Renal pelvis (tissue), 12 donors: Measurements from ENCODE around the gene CAMSAP2. TPM values are rescaled to one million over a fixed set of nuclear protein-coding genes. Genes with fewer than 3 reads are reported as not detected.

Experiments
- DNase-seq: peaks from one replicate; pipeline ENCODE4 v3.0.0-alpha.2; 2013
- long read RNA-seq, 16 experiments: transcript quantifications; one replicate each; lab custom pipeline, GENCODE V29; 2026
- polyA plus RNA-seq, 3 donors: library from polyadenylated mRNA; unstranded; fragments of 120-200 nt; gene quantifications; one replicate each; pipeline ENCODE4 v1.2.1, GENCODE V29; 2013; ENCODE audit not compliant: insufficient read length in 3 of 3

The CAMSAP2 gene, protein sequence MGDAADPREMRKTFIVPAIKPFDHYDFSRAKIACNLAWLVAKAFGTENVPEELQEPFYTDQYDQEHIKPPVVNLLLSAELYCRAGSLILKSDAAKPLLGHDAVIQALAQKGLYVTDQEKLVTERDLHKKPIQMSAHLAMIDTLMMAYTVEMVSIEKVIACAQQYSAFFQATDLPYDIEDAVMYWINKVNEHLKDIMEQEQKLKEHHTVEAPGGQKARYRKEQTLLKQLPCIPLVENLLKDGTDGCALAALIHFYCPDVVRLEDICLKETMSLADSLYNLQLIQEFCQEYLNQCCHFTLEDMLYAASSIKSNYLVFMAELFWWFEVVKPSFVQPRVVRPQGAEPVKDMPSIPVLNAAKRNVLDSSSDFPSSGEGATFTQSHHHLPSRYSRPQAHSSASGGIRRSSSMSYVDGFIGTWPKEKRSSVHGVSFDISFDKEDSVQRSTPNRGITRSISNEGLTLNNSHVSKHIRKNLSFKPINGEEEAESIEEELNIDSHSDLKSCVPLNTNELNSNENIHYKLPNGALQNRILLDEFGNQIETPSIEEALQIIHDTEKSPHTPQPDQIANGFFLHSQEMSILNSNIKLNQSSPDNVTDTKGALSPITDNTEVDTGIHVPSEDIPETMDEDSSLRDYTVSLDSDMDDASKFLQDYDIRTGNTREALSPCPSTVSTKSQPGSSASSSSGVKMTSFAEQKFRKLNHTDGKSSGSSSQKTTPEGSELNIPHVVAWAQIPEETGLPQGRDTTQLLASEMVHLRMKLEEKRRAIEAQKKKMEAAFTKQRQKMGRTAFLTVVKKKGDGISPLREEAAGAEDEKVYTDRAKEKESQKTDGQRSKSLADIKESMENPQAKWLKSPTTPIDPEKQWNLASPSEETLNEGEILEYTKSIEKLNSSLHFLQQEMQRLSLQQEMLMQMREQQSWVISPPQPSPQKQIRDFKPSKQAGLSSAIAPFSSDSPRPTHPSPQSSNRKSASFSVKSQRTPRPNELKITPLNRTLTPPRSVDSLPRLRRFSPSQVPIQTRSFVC (N-terminal part only)
- 10 to 100 TPM; 33.9 to 39.5 (median 36.0) TPM for polyA plus RNA-seq
- long read RNA-seq, donor 1: 0 reads
- long read RNA-seq, donor 2: 0 reads
- long read RNA-seq, donor 3: 0 reads
- long read RNA-seq, donor 4, full-length matches to known transcripts: 1 of 1 reads
- long read RNA-seq, donor 4, partial matches to known transcripts: 0 of 1 reads
- long read RNA-seq, donor 4, other reads (novel, unspliced or antisense): 0 of 1 reads
- long read RNA-seq, donor 5: 0 reads
- long read RNA-seq, donor 6: 0 reads
- long read RNA-seq, donor 7, full-length matches to known transcripts: 1 of 1 reads
- long read RNA-seq, donor 7, partial matches to known transcripts: 0 of 1 reads
- long read RNA-seq, donor 7, other reads (novel, unspliced or antisense): 0 of 1 reads
- long read RNA-seq, donor 8, partial matches to known transcripts: 6 of 6 reads
- long read RNA-seq, donor 8, other reads (novel, unspliced or antisense): 0 of 6 reads
- long read RNA-seq, donor 9, partial matches to known transcripts: 0 of 1 reads
- long read RNA-seq, donor 9, other reads (novel, unspliced or antisense): 0 of 1 reads
- long read RNA-seq, donor 10: 0 reads
- long read RNA-seq, donor 11: 0 reads
- long read RNA-seq, donor 12: 0 reads
- long read RNA-seq, donor 13: 0 reads
- long read RNA-seq, donor 14: 0 reads
- long read RNA-seq, donor 15: 0 reads
- long read RNA-seq, donor 16, full-length matches to known transcripts: 1 of 1 reads
- long read RNA-seq, donor 16, partial matches to known transcripts: 0 of 1 reads
- long read RNA-seq, donor 16, other reads (novel, unspliced or antisense): 0 of 1 reads

- peak; percentile 94 for DNase-seq
These were observed at the start of gene CAMSAP2 for GRCh38 chr1:200738327-200738948. CAMSAP2 (plus strand) TSS chr1:200738893; CDS start chr1:200739828, 935 bp downstream.

GRCh38 chr1:200692316-200692715, 46.4 kb upstream of the CAMSAP2 start:
- no peak for DNase-seq

DNA sequence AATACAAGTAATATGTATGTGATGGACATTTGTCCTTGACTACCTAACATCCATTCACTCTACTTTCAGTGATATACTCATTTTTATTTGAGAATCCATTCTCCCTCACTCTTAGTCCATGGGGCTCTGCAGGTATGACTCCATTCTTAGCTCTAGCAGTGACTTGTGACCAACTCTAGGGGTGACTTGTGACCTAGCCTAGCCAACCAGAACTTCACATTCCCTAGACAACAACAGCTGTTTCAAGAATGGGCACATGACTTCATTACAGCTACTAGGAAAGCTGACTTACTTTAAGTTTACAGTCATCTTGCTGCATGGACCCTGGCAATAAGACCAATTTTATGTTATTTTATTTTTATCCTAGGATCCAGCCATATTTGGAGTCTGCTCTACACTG, 45.4 kb upstream of the CAMSAP2 start:
- DNase-seq: no peak

GRCh38 chr1:200694738-200695137, 44.0 kb upstream of the CAMSAP2 start:
- DNase-seq: no peak

DNA sequence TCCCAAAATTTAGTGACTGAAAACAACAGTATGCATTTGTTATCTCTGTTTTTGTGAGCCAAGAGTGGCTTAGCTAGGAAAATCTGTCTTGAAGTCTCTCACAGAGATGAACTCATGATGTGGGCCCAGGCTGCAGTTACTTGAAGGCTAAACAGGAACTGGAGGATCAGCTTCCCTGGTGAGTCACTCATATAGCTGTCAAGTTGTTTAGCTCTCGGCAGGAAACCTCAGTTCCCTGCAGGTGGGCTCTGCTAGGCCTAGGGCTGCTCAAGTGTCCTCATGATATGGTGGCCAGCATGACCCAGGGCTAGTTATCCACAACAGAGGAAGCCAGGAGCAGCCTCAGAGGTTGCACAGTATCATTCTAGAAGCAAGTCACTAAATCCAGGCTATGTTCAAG, 38.8 kb upstream of the CAMSAP2 start:
- no peak for DNase-seq

DNA sequence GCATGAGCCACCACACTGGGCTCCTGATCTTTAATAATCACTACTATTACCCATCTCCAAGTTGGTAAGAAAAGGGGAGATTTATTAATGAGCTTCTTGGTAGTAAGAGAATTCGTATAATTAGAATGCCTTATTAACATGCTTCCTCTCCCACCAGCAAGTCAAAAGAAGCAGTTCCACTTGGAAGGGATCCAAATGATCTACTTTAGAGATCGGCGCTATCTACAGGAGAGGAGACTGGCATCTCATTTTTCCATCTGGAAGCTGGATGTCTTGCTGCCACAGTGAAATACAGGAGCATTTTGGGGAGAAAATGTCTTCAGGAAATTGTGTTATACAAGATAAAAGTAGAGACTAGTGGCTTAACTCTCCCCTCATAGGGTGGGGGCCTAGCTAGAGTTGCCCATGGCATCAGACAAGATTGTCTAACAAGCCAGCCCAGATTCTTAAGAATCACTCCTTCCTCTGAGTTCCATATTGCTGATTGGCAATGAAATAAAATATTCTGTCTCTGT, 33.6 kb upstream of the CAMSAP2 start:
- no peak for DNase-seq

DNA sequence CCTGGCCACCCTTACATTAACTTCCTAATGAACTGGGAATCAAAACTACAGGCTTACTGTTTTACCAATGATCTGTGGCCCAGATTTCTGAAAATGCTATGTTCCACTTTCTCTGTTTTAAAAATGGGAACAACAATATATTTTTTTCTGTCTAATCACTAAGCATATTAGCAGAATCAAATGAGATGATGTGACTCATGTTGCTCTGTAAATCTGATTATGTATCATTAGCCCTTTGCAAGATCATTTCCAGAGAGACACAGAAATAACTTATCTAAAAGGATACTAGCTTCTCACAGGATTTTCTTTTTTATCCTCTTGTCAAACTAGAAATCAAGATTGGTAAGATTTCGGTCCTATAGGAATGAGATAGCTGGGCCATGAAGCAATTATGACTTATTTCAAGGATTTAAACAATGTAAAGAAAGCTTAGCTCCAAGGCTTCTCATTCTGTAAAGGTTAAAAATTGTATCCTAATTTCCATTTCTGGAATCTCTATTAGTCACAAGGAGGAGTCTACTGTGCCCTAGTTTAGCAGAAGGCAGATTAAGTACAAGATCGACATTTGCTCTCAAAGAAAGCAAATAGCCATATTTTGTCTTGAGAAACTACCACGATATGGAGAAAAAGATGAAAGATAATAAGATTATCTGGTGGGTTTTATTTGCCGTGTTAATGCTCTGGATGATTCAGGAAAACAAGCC, 32.4 kb upstream of the CAMSAP2 start:
- no peak for DNase-seq

DNA sequence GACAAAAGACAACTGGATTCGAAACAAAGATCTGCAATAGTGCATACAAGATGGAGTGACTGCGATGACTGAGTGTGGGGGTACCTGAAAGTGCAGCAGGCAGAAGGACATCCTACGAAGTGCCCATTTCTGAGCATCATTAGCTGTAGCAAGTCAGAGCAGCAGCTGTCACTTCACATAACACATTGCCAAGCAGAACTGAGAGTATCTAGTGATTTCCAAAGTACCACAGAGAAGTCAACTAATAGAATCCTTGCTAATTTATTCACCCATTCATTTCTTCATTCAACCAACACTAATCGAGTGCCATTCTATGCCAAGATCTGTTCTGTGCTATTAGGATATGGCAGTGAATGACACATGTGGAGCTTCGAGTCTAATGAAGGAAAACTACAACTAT, 31.6 kb upstream of the CAMSAP2 start:
- no peak for DNase-seq

- DNase-seq: no peak
These were observed 30.5 kb upstream of the CAMSAP2 start for GRCh38 chr1:200708161-200708560.

- DNase-seq: no peak
These were observed 29.9 kb upstream of the CAMSAP2 start for GRCh38 chr1:200708769-200709168.

- no peak for DNase-seq
These were observed 28.5 kb upstream of the CAMSAP2 start for GRCh38 chr1:200710166-200710565.

- DNase-seq: no peak
These were observed 24.0 kb upstream of the CAMSAP2 start for GRCh38 chr1:200714504-200715187.

GRCh38 chr1:200720199-200720598, 18.5 kb upstream of the CAMSAP2 start:
- DNase-seq: no peak

GRCh38 chr1:200724064-200724463, 14.6 kb upstream of the CAMSAP2 start:
- DNase-seq: no peak

- no peak for DNase-seq
These were observed 11.4 kb upstream of the CAMSAP2 start for GRCh38 chr1:200727257-200727656.

DNA sequence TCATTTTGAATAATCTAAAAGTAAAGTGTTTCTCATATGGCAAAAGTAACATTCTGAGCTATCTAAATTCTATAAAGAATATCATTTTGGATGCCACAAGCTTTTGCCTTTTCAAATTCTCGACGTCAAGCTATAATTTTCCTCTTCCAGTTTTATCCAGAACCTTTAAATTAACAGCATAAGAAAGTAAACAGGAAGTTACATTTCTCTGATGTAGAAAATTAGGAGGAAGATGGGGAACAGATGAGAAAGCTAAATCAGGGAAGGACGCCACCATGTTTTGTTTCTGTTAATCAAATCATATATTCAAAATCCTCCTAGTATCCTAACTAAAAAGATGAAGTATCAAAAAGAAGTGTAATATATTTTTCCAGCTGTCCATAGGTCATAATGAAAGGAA, 8.8 kb upstream of the CAMSAP2 start:
- DNase-seq: no peak

DNA sequence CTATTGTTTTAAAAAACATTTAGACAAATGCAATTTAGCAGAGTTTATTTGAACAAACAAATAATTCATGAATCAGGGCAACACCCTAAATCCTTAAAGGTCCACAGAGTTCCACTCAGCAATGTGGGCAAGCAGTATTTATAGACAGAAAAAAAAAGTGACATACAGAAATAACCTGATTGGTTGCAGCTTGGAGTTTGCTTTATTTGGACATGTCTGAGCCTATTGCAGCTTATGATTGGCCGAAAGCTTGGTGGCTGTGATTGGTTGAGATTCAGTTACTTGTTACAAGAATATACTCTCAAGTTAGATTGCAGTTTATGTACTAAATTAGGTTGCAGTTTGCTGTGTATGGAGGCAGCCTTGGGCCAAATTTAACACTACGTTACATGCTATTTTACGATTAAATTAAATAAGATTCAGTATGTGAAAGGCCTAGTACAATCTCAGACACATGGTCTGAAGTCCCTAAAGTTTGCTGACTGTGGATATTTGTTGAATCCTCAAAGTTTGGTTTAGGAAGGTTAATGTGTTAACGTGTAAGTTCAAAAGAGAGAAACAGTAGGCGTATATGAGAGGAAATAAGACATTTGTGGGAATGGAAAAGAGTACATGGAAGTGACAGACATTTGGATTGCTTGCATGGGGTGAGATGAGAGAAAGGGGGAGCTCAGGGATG, 6.9 kb upstream of the CAMSAP2 start:
- DNase-seq: no peak

DNA sequence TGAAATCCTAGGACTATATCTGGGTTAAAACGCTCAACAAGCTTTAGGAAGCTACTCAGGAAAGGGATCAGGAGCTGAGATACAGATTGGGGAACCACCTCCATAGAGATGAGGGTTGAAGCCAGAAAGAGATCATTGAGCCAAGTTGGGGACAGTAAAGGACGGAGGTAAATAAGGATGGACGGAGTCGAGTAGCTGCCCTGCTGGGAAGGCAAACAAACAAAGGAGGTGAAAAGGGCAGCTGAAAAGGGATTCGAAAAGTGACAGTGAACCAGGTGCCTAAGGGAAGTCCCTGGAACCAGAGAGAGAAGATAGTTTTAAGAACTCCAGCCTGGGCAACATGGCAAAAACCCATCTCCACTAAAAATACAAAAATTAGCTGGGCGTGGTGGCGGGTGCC, 6.3 kb upstream of the CAMSAP2 start:
- no peak for DNase-seq
